ENCODE measurements around the gene LIN54. TPM values are rescaled to one million over a fixed set of nuclear protein-coding genes. Genes with fewer than 3 reads are reported as not detected.
"Not testable (repeated sequence)": the region's sequence is repeated elsewhere in the genome, so short reads cannot be mapped to it uniquely, and the experiment has no call there.

Gene LIN54
- total RNA-seq, 1 donor from 2014 or later = 12.3 TPM

- Mint-ChIP-seq H3K27me3 (ENCODE audit: low read depth) (peaks cover 6% of the 10 kb centered on the region), H3K27ac (ENCODE audit: unreplicated experiment) (no peak overlapping the region), H3K4me3 (ENCODE audit: unreplicated experiment) (no peak overlapping the region), H3K36me3 (ENCODE audit: low read depth) (peaks cover 8% of the 10 kb centered on the region), H3K9me3 (ENCODE audit: low read depth) (peaks cover 11% of the 10 kb centered on the region), H3K4me1 (ENCODE audit: low read depth) (no peaks in the 10 kb centered on the region)
- no peak for TF ChIP-seq CTCF (IDR thresholded peaks at IDR 0.05)
- no peak for DNase-seq (ENCODE audit: low spot score)
Observed at GRCh38 chr4:83025563-83025962, 14.9 kb upstream of the LIN54 start.

GRCh38 chr4:83024233-83024632 is 13.6 kb upstream of the LIN54 start:
- TF ChIP-seq CTCF (IDR thresholded peaks at IDR 0.05) = no peak
- Mint-ChIP-seq H3K4me3 (ENCODE audit: unreplicated experiment) (no peak overlapping the region), H3K4me1 (ENCODE audit: low read depth) (no peaks in the 10 kb centered on the region), H3K27ac (ENCODE audit: unreplicated experiment) (no peak overlapping the region), H3K9me3 (ENCODE audit: low read depth) (peaks cover 11% of the 10 kb centered on the region), H3K27me3 (ENCODE audit: low read depth) (peaks cover 6% of the 10 kb centered on the region), H3K36me3 (ENCODE audit: low read depth) (peaks cover 8% of the 10 kb centered on the region)
- DNase-seq (ENCODE audit: low spot score) = no peak

GRCh38 chr4:83023599-83023998 is 13.0 kb upstream of the LIN54 start:
- not testable (repeated sequence) for H3K4me1 Mint-ChIP-seq (ENCODE audit: low read depth); DNase-seq (ENCODE audit: low spot score); H3K4me3 Mint-ChIP-seq (ENCODE audit: unreplicated experiment); H3K36me3 Mint-ChIP-seq (ENCODE audit: low read depth); H3K27ac Mint-ChIP-seq (ENCODE audit: unreplicated experiment); H3K27me3 Mint-ChIP-seq (ENCODE audit: low read depth)
- H3K9me3 Mint-ChIP-seq (ENCODE audit: low read depth) = peaks cover 11% of the 10 kb centered on the region

GRCh38 chr4:83022724-83023450 is 12.3 kb upstream of the LIN54 start:
- H3K4me1 Mint-ChIP-seq (ENCODE audit: low read depth) = no peaks in the 10 kb centered on the region
- no peak for TF ChIP-seq CTCF (IDR thresholded peaks at IDR 0.05)
- H3K4me3 Mint-ChIP-seq (ENCODE audit: unreplicated experiment) = no peak overlapping the region
- DNase-seq (ENCODE audit: low spot score) = no peak
- H3K27ac Mint-ChIP-seq (ENCODE audit: unreplicated experiment) = no peak overlapping the region
- H3K9me3 Mint-ChIP-seq (ENCODE audit: low read depth) = peaks cover 11% of the 10 kb centered on the region
- H3K36me3 Mint-ChIP-seq (ENCODE audit: low read depth) = peaks cover 8% of the 10 kb centered on the region
- H3K27me3 Mint-ChIP-seq (ENCODE audit: low read depth) = peaks cover 2% of the 10 kb centered on the region

- no peaks in the 10 kb centered on the region for H3K4me1 Mint-ChIP-seq (ENCODE audit: low read depth)
- DNase-seq (ENCODE audit: low spot score) = no peak
- no peaks in the 10 kb centered on the region for H3K27me3 Mint-ChIP-seq (ENCODE audit: low read depth)
- TF ChIP-seq CTCF (IDR thresholded peaks at IDR 0.05) = no peak
- peaks cover 4% of the 10 kb centered on the region for H3K9me3 Mint-ChIP-seq (ENCODE audit: low read depth)
- no peak overlapping the region for H3K4me3 Mint-ChIP-seq (ENCODE audit: unreplicated experiment)
- peaks cover 1% of the 10 kb centered on the region for H3K36me3 Mint-ChIP-seq (ENCODE audit: low read depth)
- no peak overlapping the region for H3K27ac Mint-ChIP-seq (ENCODE audit: unreplicated experiment)
Observed at GRCh38 chr4:83019794-83020494, 9.3 kb upstream of the LIN54 start.
